Transverse colon (tissue), 3 donors: ENCODE measurements around the gene UQCRHL.

Source experiments
- POLR2A ChIP-seq: fragments of 450-650 bp; IDR thresholded peaks from one replicate; pipeline ENCODE4 v1.6.1; 2016; ENCODE audit warnings: antibody characterized with exemption, mild to moderate bottlenecking, moderate library complexity
- TF ChIP-seq, protein P1 (sequence below), 5 experiments: fragments of 200-600 bp in 3 of 5; fragments of 450-650 bp in 2 of 5; sonication (generic) in 3 of 5; IDR thresholded peaks; 1 replicate in 2 of 5; 2 replicates in 3 of 5; pipeline ENCODE4 v1.5.1; 2016 to 2017; ENCODE audit warnings: antibody characterized with exemption in 5 of 5, inconsistent platforms in 3 of 5, mild to moderate bottlenecking in 2 of 5, moderate library complexity in 1 of 5

DNA sequence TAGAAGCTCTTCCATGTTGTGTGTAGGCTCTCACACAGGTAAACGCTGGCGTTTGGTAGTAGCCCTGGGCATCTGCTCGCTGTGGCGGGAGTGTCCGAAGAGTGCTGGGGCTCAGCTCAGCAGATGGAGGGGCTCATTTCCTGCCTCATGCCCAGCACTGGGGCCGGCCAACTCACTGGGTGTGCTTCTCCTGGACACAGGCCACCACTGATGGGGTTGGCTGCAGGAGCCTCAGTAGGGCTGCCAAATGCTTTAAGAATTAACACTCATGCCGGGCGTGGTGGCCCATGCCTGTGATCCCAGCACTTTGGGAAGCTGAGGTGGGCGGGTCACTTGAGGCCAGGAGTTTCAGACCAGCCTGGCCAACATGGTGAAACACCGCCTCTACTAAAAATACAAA lies 20.9 kb downstream of the UQCRHL start:
- TF ChIP-seq, protein P1, sequence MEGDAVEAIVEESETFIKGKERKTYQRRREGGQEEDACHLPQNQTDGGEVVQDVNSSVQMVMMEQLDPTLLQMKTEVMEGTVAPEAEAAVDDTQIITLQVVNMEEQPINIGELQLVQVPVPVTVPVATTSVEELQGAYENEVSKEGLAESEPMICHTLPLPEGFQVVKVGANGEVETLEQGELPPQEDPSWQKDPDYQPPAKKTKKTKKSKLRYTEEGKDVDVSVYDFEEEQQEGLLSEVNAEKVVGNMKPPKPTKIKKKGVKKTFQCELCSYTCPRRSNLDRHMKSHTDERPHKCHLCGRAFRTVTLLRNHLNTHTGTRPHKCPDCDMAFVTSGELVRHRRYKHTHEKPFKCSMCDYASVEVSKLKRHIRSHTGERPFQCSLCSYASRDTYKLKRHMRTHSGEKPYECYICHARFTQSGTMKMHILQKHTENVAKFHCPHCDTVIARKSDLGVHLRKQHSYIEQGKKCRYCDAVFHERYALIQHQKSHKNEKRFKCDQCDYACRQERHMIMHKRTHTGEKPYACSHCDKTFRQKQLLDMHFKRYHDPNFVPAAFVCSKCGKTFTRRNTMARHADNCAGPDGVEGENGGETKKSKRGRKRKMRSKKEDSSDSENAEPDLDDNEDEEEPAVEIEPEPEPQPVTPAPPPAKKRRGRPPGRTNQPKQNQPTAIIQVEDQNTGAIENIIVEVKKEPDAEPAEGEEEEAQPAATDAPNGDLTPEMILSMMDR (IDR thresholded peaks at IDR 0.05), result no peak
- no peak for TF ChIP-seq POLR2A
